NB4 (cell line): ENCODE results near the gene PAX6.

Experiments
- DNase-seq: peaks from one replicate; pipeline ENCODE4 v3.0.0; 2010; ENCODE audit warnings: low read depth
- H3K4me3 ChIP-seq: one replicate; pipeline ENCODE4 v1.5.1; 2011; ENCODE audit warnings: mild to moderate bottlenecking, low read depth, low read length, moderate library complexity
- CTCF ChIP-seq: IDR thresholded peaks from one replicate; pipeline ENCODE4 v1.5.1; 2012; ENCODE audit warnings: low read depth, low read length
- MYC ChIP-seq: IDR thresholded peaks from 2 replicates; pipeline ENCODE4 v1.6.1; 2011; ENCODE audit warnings: low read depth, low read length
- POLR2A ChIP-seq: IDR thresholded peaks from 2 replicates; pipeline ENCODE4 v1.6.1; 2011; ENCODE audit warnings: mild to moderate bottlenecking; ENCODE audit not compliant: insufficient read length; ENCODE audit errors: extremely low read depth
- TF ChIP-seq, protein P1 (sequence below): IDR thresholded peaks from 2 replicates; pipeline ENCODE4 v1.6.1; 2011; ENCODE audit warnings: low read depth, low read length

The PAX6 gene

GRCh38 chr11:31827455-31828206 lies 16.5 kb upstream of the PAX6 start:
- no peak for DNase-seq
- no peak overlapping the region for H3K4me3 ChIP-seq
- TF ChIP-seq POLR2A = no peak
- TF ChIP-seq MYC = no peak
- no peak for TF ChIP-seq CTCF
- TF ChIP-seq, protein P1, sequence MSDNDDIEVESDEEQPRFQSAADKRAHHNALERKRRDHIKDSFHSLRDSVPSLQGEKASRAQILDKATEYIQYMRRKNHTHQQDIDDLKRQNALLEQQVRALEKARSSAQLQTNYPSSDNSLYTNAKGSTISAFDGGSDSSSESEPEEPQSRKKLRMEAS = no peak

GRCh38 chr11:31826536-31827438 lies 15.7 kb upstream of the PAX6 start:
- no peak for DNase-seq
- H3K4me3 ChIP-seq = no peak overlapping the region
- TF ChIP-seq, protein P1 = no peak
- TF ChIP-seq POLR2A (no peak), CTCF (no peak), MYC (no peak)

DNA sequence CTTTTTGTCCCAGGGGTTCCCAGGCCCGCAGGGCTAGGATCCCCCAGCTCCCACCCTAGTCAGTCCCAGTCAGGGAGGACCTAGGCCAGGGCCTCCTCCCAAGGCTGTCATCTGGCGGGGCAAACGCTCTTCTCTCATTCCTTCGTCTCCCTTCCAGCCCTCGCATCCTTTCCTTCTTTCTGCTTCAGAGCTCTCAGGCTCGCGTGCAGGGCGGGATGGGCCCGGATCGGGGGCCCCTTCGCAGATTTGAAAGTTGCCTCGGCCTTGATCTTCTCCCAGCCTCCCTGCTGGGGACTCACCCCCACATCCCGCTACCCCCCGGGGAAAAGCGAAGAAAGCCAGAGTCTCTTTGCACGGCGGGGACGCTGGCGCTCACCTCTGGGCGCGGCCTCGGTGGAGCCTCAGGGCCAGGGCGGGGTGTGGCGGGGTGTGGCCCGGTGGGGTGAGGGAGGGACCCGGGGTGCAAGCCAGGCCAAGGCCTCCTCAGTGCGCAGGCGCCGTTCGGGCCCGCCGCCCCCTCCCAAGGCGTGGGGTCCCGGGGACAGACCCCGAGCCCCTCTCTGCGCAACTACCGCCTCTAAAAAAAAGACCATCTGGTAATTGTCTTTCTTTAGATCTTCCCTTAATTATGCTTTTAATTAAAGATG lies 14.8 kb upstream of the PAX6 start:
- TF ChIP-seq POLR2A = no peak
- no peak for TF ChIP-seq CTCF
- no peak for TF ChIP-seq MYC
- TF ChIP-seq, protein P1 = no peak
- no peak for DNase-seq
- H3K4me3 ChIP-seq = no peak overlapping the region

DNA sequence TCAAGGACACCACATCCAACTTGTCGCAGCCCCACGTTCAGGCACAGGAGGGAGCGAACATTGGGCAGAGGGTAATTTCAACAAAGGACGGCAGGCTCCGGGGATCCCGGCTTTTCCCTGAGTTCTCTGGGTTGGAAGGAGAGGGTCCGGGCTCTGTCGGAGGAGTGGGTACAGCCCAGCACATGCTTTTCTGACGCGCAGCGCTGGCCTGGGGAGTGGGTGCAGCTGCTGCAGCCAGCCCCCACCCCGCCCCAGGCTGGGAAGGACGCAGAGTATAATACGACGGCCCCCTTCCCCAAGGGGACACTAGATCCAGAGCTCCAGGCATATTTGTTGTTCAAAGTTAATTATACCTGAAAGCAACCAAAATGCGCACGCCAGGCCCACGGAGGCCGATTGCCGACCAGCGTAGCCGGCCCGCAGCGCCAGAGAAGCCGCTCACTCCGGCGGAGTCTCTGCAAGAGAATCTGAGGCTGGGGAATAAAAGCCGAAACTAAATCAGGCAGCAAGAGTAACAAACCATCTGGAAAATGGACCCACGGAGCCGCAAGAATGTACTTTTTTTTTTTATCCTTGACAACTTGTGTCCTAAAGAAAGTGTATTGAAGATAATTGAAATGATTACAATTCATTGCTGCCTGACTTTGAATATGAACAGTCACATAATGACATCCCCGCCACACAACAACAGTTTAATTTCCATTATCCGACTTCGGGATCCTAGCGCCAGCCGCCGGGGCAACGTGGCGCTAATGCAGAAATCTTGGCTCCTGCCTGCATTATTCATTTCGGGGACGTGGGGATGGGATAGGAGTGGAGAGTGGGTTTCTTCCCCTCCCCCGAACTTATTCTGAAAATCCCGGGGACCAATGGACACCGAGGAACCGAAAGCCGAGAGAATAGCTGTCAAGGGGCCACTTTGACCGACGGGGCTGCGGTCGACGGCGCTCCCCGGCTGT lies 14.0 kb upstream of the PAX6 start:
- no peak for DNase-seq

More for the DNA sequence above, 14.0 kb upstream of the PAX6 start:
- H3K4me3 ChIP-seq = no peak overlapping the region
- TF ChIP-seq, protein P1 = no peak
- no peak for TF ChIP-seq MYC
- no peak for TF ChIP-seq POLR2A
- no peak for TF ChIP-seq CTCF
